ENCODE data around the gene AATF.

Gene AATF

GRCh38 chr17:36999471-36999870 is 50.7 kb downstream of the AATF start:
- H3K9me3 ChIP-seq (ENCODE audit: control insufficient read depth, low read length), result peaks cover 17% of the 10 kb centered on the region
- H3K4me1 ChIP-seq (ENCODE audit: control insufficient read depth, insufficient read depth, low read depth, low read length), result no peaks in the 10 kb centered on the region
- peaks cover 10% of the 10 kb centered on the region for H3K79me1 ChIP-seq (replicated peaks; ENCODE audit: low read length, poor library complexity, severe bottlenecking)
- H3K27me3 ChIP-seq (ENCODE audit: control insufficient read depth in 1 of 2, insufficient read depth in 1 of 2, low read length in 2 of 2), result no peaks in the 10 kb centered on the region
- H2BK15ac ChIP-seq (ENCODE audit: low read depth, poor library complexity, severe bottlenecking), result no peak overlapping the region
- DNase-seq, result no peak
- H3K14ac ChIP-seq (ENCODE audit: low read length in 2 of 2), result no peak overlapping the region
- no peak overlapping the region for H2BK5ac ChIP-seq (ENCODE audit: low read depth, low read length, poor library complexity, severe bottlenecking)
- WGBS, result 98% methylated on average over 2 of the region's 2 CpGs
- no peak overlapping the region for H2BK12ac ChIP-seq (ENCODE audit: low read length in 2 of 2)
- H3K27ac ChIP-seq (ENCODE audit: low read length, poor library complexity, severe bottlenecking), result no peak overlapping the region
- peaks cover 15 to 64% of the 10 kb centered on the region in 2 experiments for H3K36me3 ChIP-seq (ENCODE audit: control insufficient read depth in 1 of 2, insufficient read depth in 2 of 2, low read depth in 1 of 2, low read length in 2 of 2)
- no peak overlapping the region for H3K4me3 ChIP-seq (ENCODE audit: insufficient read depth in 1 of 2, low read depth in 1 of 2, low read length in 2 of 2)
- H4K91ac ChIP-seq (ENCODE audit: low read length), result no peak overlapping the region
- no peak overlapping the region for H2AFZ ChIP-seq (ENCODE audit: low read depth, low read length)
- no peak overlapping the region for H3K4me2 ChIP-seq (ENCODE audit: low read length, poor library complexity, severe bottlenecking)
- H4K8ac ChIP-seq (ENCODE audit: low read length), result no peak overlapping the region
- H3K23ac ChIP-seq (ENCODE audit: low read length in 2 of 2), result no peak overlapping the region
- no peak overlapping the region for H2BK120ac ChIP-seq (ENCODE audit: low read depth, low read length)
- H3K18ac ChIP-seq (ENCODE audit: low read depth in 1 of 2, low read length in 2 of 2), result no peak overlapping the region
- no peak overlapping the region for H3K4ac ChIP-seq (ENCODE audit: low read depth in 1 of 2, low read length in 2 of 2)
- H3K9ac ChIP-seq (ENCODE audit: low read length), result no peak overlapping the region
- H2AK5ac ChIP-seq (ENCODE audit: low read length, severe bottlenecking), result no peak overlapping the region

DNA sequence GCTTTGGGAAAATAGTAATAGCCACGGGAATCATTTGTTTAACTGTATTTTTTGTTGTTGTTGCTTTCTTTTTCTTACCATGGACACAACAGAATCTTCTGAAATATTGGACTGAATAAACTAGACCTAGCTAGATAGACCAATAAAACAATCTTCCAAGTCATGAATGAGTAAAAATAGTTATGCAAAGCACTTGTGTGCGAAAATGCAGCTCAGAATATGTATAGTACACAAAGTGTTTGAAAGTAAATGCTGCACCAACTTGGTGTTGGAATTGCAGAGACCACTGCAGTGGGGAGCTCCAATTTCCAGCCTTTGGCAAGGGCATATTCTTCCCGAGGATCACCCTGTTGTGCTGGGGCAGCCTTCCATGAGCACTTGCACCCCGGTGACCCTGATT is 68.0 kb downstream of the AATF start:
- H3K4me2 ChIP-seq (ENCODE audit: low read length, poor library complexity, severe bottlenecking), result no peak overlapping the region
- H3K36me3 ChIP-seq (ENCODE audit: control insufficient read depth in 1 of 2, insufficient read depth in 2 of 2, low read depth in 1 of 2, low read length in 2 of 2), result peaks cover 3 to 12% of the 10 kb centered on the region in 2 experiments
- no peak overlapping the region for H2BK15ac ChIP-seq (ENCODE audit: low read depth, poor library complexity, severe bottlenecking)
- no peak overlapping the region for H4K8ac ChIP-seq (ENCODE audit: low read length)
- DNase-seq, result no peak
- no peaks in the 10 kb centered on the region for H3K9me3 ChIP-seq (ENCODE audit: control insufficient read depth, low read length)
- H2BK12ac ChIP-seq (ENCODE audit: low read length in 2 of 2), result no peak overlapping the region
- H2BK5ac ChIP-seq (ENCODE audit: low read depth, low read length, poor library complexity, severe bottlenecking), result no peak overlapping the region
- H4K91ac ChIP-seq (ENCODE audit: low read length), result no peak overlapping the region
- H3K4me3 ChIP-seq (ENCODE audit: insufficient read depth in 1 of 2, low read depth in 1 of 2, low read length in 2 of 2), result no peak overlapping the region
- H2AK5ac ChIP-seq (ENCODE audit: low read length, severe bottlenecking), result no peak overlapping the region
- peak overlapping the region in 1 of 2 experiments; percentile 97 for H3K23ac ChIP-seq (ENCODE audit: low read length in 2 of 2)
- no peak overlapping the region for H3K27ac ChIP-seq (ENCODE audit: low read length, poor library complexity, severe bottlenecking)
- H3K4ac ChIP-seq (ENCODE audit: low read depth in 1 of 2, low read length in 2 of 2), result peak overlapping the region in 1 of 2 experiments; percentile 37
- peak overlapping the region in 1 of 2 experiments; percentile 21 for H3K18ac ChIP-seq (ENCODE audit: low read depth in 1 of 2, low read length in 2 of 2)
- no peaks in the 10 kb centered on the region for H3K4me1 ChIP-seq (ENCODE audit: control insufficient read depth, insufficient read depth, low read depth, low read length)
- 75% methylated on average over 3 of the region's 4 CpGs for WGBS
- peaks cover 19% of the 10 kb centered on the region for H3K79me1 ChIP-seq (replicated peaks; ENCODE audit: low read length, poor library complexity, severe bottlenecking)
- no peaks in the 10 kb centered on the region for H3K27me3 ChIP-seq (ENCODE audit: control insufficient read depth in 1 of 2, insufficient read depth in 1 of 2, low read length in 2 of 2)
- no peak overlapping the region for H2BK120ac ChIP-seq (ENCODE audit: low read depth, low read length)
- no peak overlapping the region for H3K14ac ChIP-seq (ENCODE audit: low read length in 2 of 2)
- no peak overlapping the region for H3K9ac ChIP-seq (ENCODE audit: low read length)
- no peak overlapping the region for H2AFZ ChIP-seq (ENCODE audit: low read depth, low read length)

DNA sequence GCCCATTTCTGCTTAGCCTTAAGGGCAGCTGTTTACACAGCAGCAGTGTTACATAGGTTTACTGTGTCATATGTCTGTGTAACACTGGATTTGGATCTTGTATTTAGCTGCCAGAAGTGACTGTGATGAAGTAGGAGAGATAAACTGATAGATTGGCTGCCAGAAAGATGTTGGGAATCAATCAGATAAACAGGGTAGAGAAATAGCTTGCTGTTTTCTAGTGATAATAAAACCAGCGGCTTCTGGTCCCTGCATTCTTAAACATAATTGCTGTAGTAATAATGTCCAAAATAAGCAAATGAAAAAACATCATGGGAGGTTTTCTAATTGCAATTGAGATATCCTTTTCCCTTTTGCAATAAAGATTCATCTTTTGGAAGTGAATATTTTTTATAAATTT is 68.7 kb downstream of the AATF start:
- Histone ChIP-seq H3K36me3 (ENCODE audit: control insufficient read depth in 1 of 2, insufficient read depth in 2 of 2, low read depth in 1 of 2, low read length in 2 of 2) (peaks cover 3 to 17% of the 10 kb centered on the region in 2 experiments), H3K4ac (ENCODE audit: low read depth in 1 of 2, low read length in 2 of 2) (no peak overlapping the region), H3K18ac (ENCODE audit: low read depth in 1 of 2, low read length in 2 of 2) (no peak overlapping the region), H2BK5ac (ENCODE audit: low read depth, low read length, poor library complexity, severe bottlenecking) (no peak overlapping the region), H3K4me3 (ENCODE audit: insufficient read depth in 1 of 2, low read depth in 1 of 2, low read length in 2 of 2) (no peak overlapping the region), H3K4me2 (ENCODE audit: low read length, poor library complexity, severe bottlenecking) (no peak overlapping the region), H2BK12ac (ENCODE audit: low read length in 2 of 2) (no peak overlapping the region), H2AFZ (ENCODE audit: low read depth, low read length) (no peak overlapping the region), H4K8ac (ENCODE audit: low read length) (no peak overlapping the region), H3K27me3 (ENCODE audit: control insufficient read depth in 1 of 2, insufficient read depth in 1 of 2, low read length in 2 of 2) (no peaks in the 10 kb centered on the region), H3K79me1 (replicated peaks; ENCODE audit: low read length, poor library complexity, severe bottlenecking) (peaks cover 18% of the 10 kb centered on the region), H3K4me1 (ENCODE audit: control insufficient read depth, insufficient read depth, low read depth, low read length) (no peaks in the 10 kb centered on the region), H3K27ac (ENCODE audit: low read length, poor library complexity, severe bottlenecking) (no peak overlapping the region), H3K14ac (ENCODE audit: low read length in 2 of 2) (no peak overlapping the region), H4K91ac (ENCODE audit: low read length) (no peak overlapping the region), H3K9me3 (ENCODE audit: control insufficient read depth, low read length) (no peaks in the 10 kb centered on the region), H3K23ac (ENCODE audit: low read length in 2 of 2) (no peak overlapping the region), H2AK5ac (ENCODE audit: low read length, severe bottlenecking) (no peak overlapping the region), H3K9ac (ENCODE audit: low read length) (no peak overlapping the region), H2BK15ac (ENCODE audit: low read depth, poor library complexity, severe bottlenecking) (no peak overlapping the region), H2BK120ac (ENCODE audit: low read depth, low read length) (no peak overlapping the region)
- no CpG with 5 or more reads among the region's 1 CpG for WGBS
- DNase-seq, result no peak

- H3K4me2 ChIP-seq (ENCODE audit: low read length, poor library complexity, severe bottlenecking), result no peak overlapping the region
- no peak overlapping the region for H2BK15ac ChIP-seq (ENCODE audit: low read depth, poor library complexity, severe bottlenecking)
- no peak overlapping the region for H2BK12ac ChIP-seq (ENCODE audit: low read length in 2 of 2)
- H3K18ac ChIP-seq (ENCODE audit: low read depth in 1 of 2, low read length in 2 of 2), result no peak overlapping the region
- H2BK120ac ChIP-seq (ENCODE audit: low read depth, low read length), result no peak overlapping the region
- no peak overlapping the region for H4K8ac ChIP-seq (ENCODE audit: low read length)
- H3K4ac ChIP-seq (ENCODE audit: low read depth in 1 of 2, low read length in 2 of 2), result no peak overlapping the region
- no peak overlapping the region for H3K27ac ChIP-seq (ENCODE audit: low read length, poor library complexity, severe bottlenecking)
- H3K14ac ChIP-seq (ENCODE audit: low read length in 2 of 2), result no peak overlapping the region
- H2BK5ac ChIP-seq (ENCODE audit: low read depth, low read length, poor library complexity, severe bottlenecking), result no peak overlapping the region
- no peak for DNase-seq
- no peak overlapping the region for H2AFZ ChIP-seq (ENCODE audit: low read depth, low read length)
- H2AK5ac ChIP-seq (ENCODE audit: low read length, severe bottlenecking), result no peak overlapping the region
- no peak overlapping the region for H4K91ac ChIP-seq (ENCODE audit: low read length)
- H3K4me1 ChIP-seq (ENCODE audit: control insufficient read depth, insufficient read depth, low read depth, low read length), result peaks cover 1% of the 10 kb centered on the region
- H3K36me3 ChIP-seq (ENCODE audit: control insufficient read depth in 1 of 2, insufficient read depth in 2 of 2, low read depth in 1 of 2, low read length in 2 of 2), result peaks cover 5 to 33% of the 10 kb centered on the region in 2 experiments
- H3K79me1 ChIP-seq (replicated peaks; ENCODE audit: low read length, poor library complexity, severe bottlenecking), result peaks cover 17% of the 10 kb centered on the region
- no peak overlapping the region for H3K23ac ChIP-seq (ENCODE audit: low read length in 2 of 2)
- H3K4me3 ChIP-seq (ENCODE audit: insufficient read depth in 1 of 2, low read depth in 1 of 2, low read length in 2 of 2), result no peak overlapping the region
- H3K27me3 ChIP-seq (ENCODE audit: control insufficient read depth in 1 of 2, insufficient read depth in 1 of 2, low read length in 2 of 2), result no peaks in the 10 kb centered on the region
- no peak overlapping the region for H3K9ac ChIP-seq (ENCODE audit: low read length)
- 100% methylated on average over 2 of the region's 3 CpGs for WGBS
- no peaks in the 10 kb centered on the region for H3K9me3 ChIP-seq (ENCODE audit: control insufficient read depth, low read length)
These were observed 70.5 kb downstream of the AATF start for GRCh38 chr17:37019117-37019740.

All from mesenchymal stem cell (in vitro differentiated cells and primary cell).